Testis (tissue), 3 donors: ENCODE measurements around the gene PSMD1. TPM values are rescaled to one million over a fixed set of nuclear protein-coding genes. Genes with fewer than 3 reads are reported as not detected.

Experiments
- DNase-seq: peaks from one replicate; pipeline ENCODE4 v3.0.0-alpha.2; 2019
- H3K27ac ChIP-seq, 2 donors: fragments of 200-600 bp; sonication (generic); one replicate each; pipeline ENCODE4 v1.5.1; 2019
- H3K27me3 ChIP-seq: fragments of 200-600 bp; sonication (generic); one replicate; pipeline ENCODE4 v1.5.1; 2019
- H3K36me3 ChIP-seq: fragments of 200-600 bp; sonication (generic); one replicate; pipeline ENCODE4 v1.5.1; 2017; ENCODE audit warnings: low read depth; ENCODE audit errors: missing control alignments
- H3K4me1 ChIP-seq: fragments of 200-600 bp; sonication (generic); one replicate; pipeline ENCODE4 v1.5.1; 2019
- H3K4me3 ChIP-seq, 2 donors: fragments of 200-600 bp; sonication (generic); one replicate each; pipeline ENCODE4 v1.5.1; 2017 to 2019
- H3K9me3 ChIP-seq: fragments of 200-600 bp; sonication (generic); one replicate; pipeline ENCODE4 v1.5.1; 2017
- CTCF ChIP-seq, 3 experiments: fragments of 450-650 bp in 2 of 3; fragments of 200-600 bp in 1 of 3; sonication (generic) in 1 of 3; IDR thresholded peaks; one replicate each; pipeline ENCODE4 v1.5.1; 2016 to 2019; ENCODE audit warnings: antibody characterized with exemption in 3 of 3, mild to moderate bottlenecking in 2 of 3, moderate library complexity in 1 of 3
- POLR2A ChIP-seq: fragments of 450-650 bp; IDR thresholded peaks from one replicate; pipeline ENCODE4 v1.6.1; 2017; ENCODE audit warnings: antibody characterized with exemption, mild to moderate bottlenecking, moderate library complexity
- WGBS, 2 donors: methylation state at CpG; one replicate each; pipeline ENCODE4 v1.1.5; 2018; 5-methylcytosine and 5-hydroxymethylcytosine counted together
- intact Hi-C: fragments of 100-400 bp; cut with DNase I; formaldehyde crosslinking; loops from one replicate; pipeline ENCODE4 v1.15.1; 2023; ENCODE audit warnings: low total_unique reads
- polyA plus RNA-seq: library from polyadenylated mRNA; stranded (reverse); fragments of 350-450 nt; fragmentation: Illumina TruSeq; extraction: RNeasy Lipid Tissue Mini Kit (QIAGEN cat#74804); gene quantifications from one replicate; pipeline ENCODE4 v1.2.3, GENCODE V29; 2014; ENCODE audit warnings: low read depth, low replicate concordance; ENCODE audit not compliant: insufficient read depth
- total RNA-seq, 2 donors: library from RNA; depleted of rRNA; stranded (reverse); fragments of >200 nt; gene quantifications; one replicate each; pipeline ENCODE4 v1.2.3, GENCODE V29; 2016

The PSMD1 gene
- total and polyA plus RNA-seq, 3 donors from 2014 or later: 60.8 to 69.6 (median 66.8) TPM

GRCh38 chr2:231039294-231039664 is 17.4 kb upstream of the PSMD1 start:
- H3K27ac ChIP-seq: no peak overlapping the region
- intact Hi-C loops: no loop called here
- H3K4me1 ChIP-seq: peaks cover 4% of the 10 kb centered on the region
- H3K36me3 ChIP-seq: no peaks in the 10 kb centered on the region
- WGBS, 2 donors: 67 to 69% methylated on average over 6 of the region's 6 CpGs
- H3K4me3 ChIP-seq: no peak overlapping the region
- H3K27me3 ChIP-seq: no peaks in the 10 kb centered on the region
- TF ChIP-seq CTCF (IDR thresholded peaks at IDR 0.05): no peak
- no peak for TF ChIP-seq POLR2A
- DNase-seq: no peak
- no peaks in the 10 kb centered on the region for H3K9me3 ChIP-seq

GRCh38 chr2:231039821-231040364 is 16.8 kb upstream of the PSMD1 start:
- WGBS, 2 donors: 75 to 84% methylated on average over 8 of the region's 8 CpGs
- H3K4me3 ChIP-seq: no peak overlapping the region
- H3K27me3 ChIP-seq: no peaks in the 10 kb centered on the region
- DNase-seq: no peak
- H3K36me3 ChIP-seq: no peaks in the 10 kb centered on the region
- H3K9me3 ChIP-seq: no peaks in the 10 kb centered on the region
- H3K4me1 ChIP-seq: peaks cover 4% of the 10 kb centered on the region
- intact Hi-C loops: no loop called here
- TF ChIP-seq CTCF (IDR thresholded peaks at IDR 0.05): no peak
- no peak for TF ChIP-seq POLR2A
- no peak overlapping the region for H3K27ac ChIP-seq

- Histone ChIP-seq H3K4me3 (no peak overlapping the region), H3K4me1 (peaks cover 4% of the 10 kb centered on the region), H3K9me3 (no peaks in the 10 kb centered on the region), H3K27ac (no peak overlapping the region), H3K36me3 (no peaks in the 10 kb centered on the region), H3K27me3 (no peaks in the 10 kb centered on the region)
- 65 to 81% methylated on average over 5 to 8 of the region's 8 CpGs for WGBS, 2 donors
- no peak for DNase-seq
- TF ChIP-seq POLR2A (no peak), CTCF (IDR thresholded peaks at IDR 0.05) (no peak)
- intact Hi-C loops: no loop called here
Measured at GRCh38 chr2:231041061-231041689, 15.5 kb upstream of the PSMD1 start.

- no peak for DNase-seq
- Histone ChIP-seq H3K27me3 (no peaks in the 10 kb centered on the region), H3K36me3 (no peaks in the 10 kb centered on the region), H3K4me1 (peaks cover 21% of the 10 kb centered on the region), H3K9me3 (no peaks in the 10 kb centered on the region), H3K27ac (no peak overlapping the region), H3K4me3 (no peak overlapping the region)
- TF ChIP-seq CTCF (IDR thresholded peaks at IDR 0.05): no peak
- no peak for TF ChIP-seq POLR2A
- intact Hi-C loops: no loop called here
- 88 to 99% methylated on average over 4 of the region's 4 CpGs for WGBS, 2 donors
Measured at GRCh38 chr2:231043796-231044195, 12.9 kb upstream of the PSMD1 start.

GRCh38 chr2:231046916-231047273 is 9.8 kb upstream of the PSMD1 start:
- no peaks in the 10 kb centered on the region for H3K27me3 ChIP-seq
- WGBS, 2 donors: 68 to 86% methylated on average over 5 of the region's 5 CpGs
- TF ChIP-seq POLR2A (no peak), CTCF (IDR thresholded peaks at IDR 0.05) (no peak)
- H3K36me3 ChIP-seq: no peaks in the 10 kb centered on the region
- intact Hi-C loops: no loop called here
- no peaks in the 10 kb centered on the region for H3K9me3 ChIP-seq
- H3K4me1 ChIP-seq: peaks cover 45% of the 10 kb centered on the region
- H3K4me3 ChIP-seq: no peak overlapping the region
- no peak for DNase-seq
- peak overlapping the region in 1 of 2 donors; percentile 63 for H3K27ac ChIP-seq
